Mesendoderm (in vitro differentiated cells): ENCODE results near the gene RASAL2.

Source experiments
- DNase-seq: peaks from one replicate; pipeline ENCODE4 v3.0.0; 2013
- H2AK5ac ChIP-seq: 2 replicates; pipeline ENCODE4 v1.6.1; 2013; ENCODE audit warnings: low read length, inconsistent platforms
- H2BK120ac ChIP-seq: 2 replicates; pipeline ENCODE4 v1.6.1; 2013; ENCODE audit warnings: low read depth, mild to moderate bottlenecking, low read length, moderate library complexity, mixed read lengths
- H2BK15ac ChIP-seq: replicated peaks from 2 replicates; pipeline ENCODE4 v1.6.1; 2013; ENCODE audit warnings: low read depth, mild to moderate bottlenecking, moderate library complexity
- H2BK5ac ChIP-seq: 2 replicates; pipeline ENCODE4 v1.6.1; 2013; ENCODE audit warnings: low read length, inconsistent platforms
- H3K18ac ChIP-seq: 2 replicates; pipeline ENCODE4 v1.6.1; 2013; ENCODE audit warnings: mild to moderate bottlenecking, low read length, mixed read lengths
- H3K23ac ChIP-seq: one replicate; pipeline ENCODE4 v1.6.1; 2013; ENCODE audit warnings: low read length
- H3K27ac ChIP-seq: 2 replicates; pipeline ENCODE4 v1.5.1; 2013; ENCODE audit warnings: low read depth, mild to moderate bottlenecking, inconsistent platforms, low read length, moderate library complexity
- H3K27me3 ChIP-seq: 2 replicates; pipeline ENCODE4 v1.6.1; 2013; ENCODE audit warnings: low read length, control low read depth, mild to moderate bottlenecking, inconsistent platforms; ENCODE audit not compliant: insufficient read depth, poor library complexity
- H3K36me3 ChIP-seq: 2 replicates; pipeline ENCODE4 v1.6.1; 2013; ENCODE audit warnings: low read length, inconsistent platforms; ENCODE audit not compliant: control insufficient read depth, insufficient read depth
- H3K4ac ChIP-seq: one replicate; pipeline ENCODE4 v1.6.1; 2013; ENCODE audit warnings: low read depth, mild to moderate bottlenecking, low read length, moderate library complexity
- H3K4me1 ChIP-seq: 2 replicates; pipeline ENCODE4 v1.6.1; 2013; ENCODE audit warnings: low read depth, low read length, inconsistent platforms; ENCODE audit not compliant: control insufficient read depth
- H3K4me2 ChIP-seq: 2 replicates; pipeline ENCODE4 v1.6.1; 2013; ENCODE audit warnings: low read length
- H3K4me3 ChIP-seq: 2 replicates; pipeline ENCODE4 v1.5.1; 2013; ENCODE audit warnings: mild to moderate bottlenecking, low read length
- H3K56ac ChIP-seq: one replicate; pipeline ENCODE4 v1.6.1; 2013; ENCODE audit warnings: low read length
- H3K79me1 ChIP-seq: 2 replicates; pipeline ENCODE4 v1.6.1; 2013; ENCODE audit warnings: low read length, inconsistent platforms
- H3K79me2 ChIP-seq: 2 replicates; pipeline ENCODE4 v1.6.1; 2013; ENCODE audit warnings: mild to moderate bottlenecking, low read length; ENCODE audit not compliant: control insufficient read depth, insufficient read depth
- H3K9ac ChIP-seq: 2 replicates; pipeline ENCODE4 v1.6.1; 2013; ENCODE audit warnings: low read length, inconsistent platforms
- H4K5ac ChIP-seq: one replicate; pipeline ENCODE4 v1.6.1; 2013; ENCODE audit warnings: low read length
- H4K8ac ChIP-seq: one replicate; pipeline ENCODE4 v1.6.1; 2013; ENCODE audit warnings: low read depth, mild to moderate bottlenecking, control low read depth, low read length, moderate library complexity
- WGBS: extraction: QIAGEN DNeasy Blood & Tissue Kit; methylation state at CpG from one replicate; pipeline ENCODE4 v1.1.7; 2013; ENCODE audit warnings: low lambda C conversion rate, missing lambda C conversion rate; ENCODE audit not compliant: insufficient coverage; ENCODE audit errors: extremely low coverage; 5-methylcytosine and 5-hydroxymethylcytosine counted together

RASAL2 gene

GRCh38 chr1:178489399-178489798 is 395.5 kb downstream of the RASAL2 start:
- no peaks in the 10 kb centered on the region for H3K27me3 ChIP-seq
- no peak overlapping the region for H3K23ac ChIP-seq
- no peak for DNase-seq
- no peak overlapping the region for H2BK120ac ChIP-seq
- H3K4me2 ChIP-seq: no peak overlapping the region
- no peaks in the 10 kb centered on the region for H3K79me2 ChIP-seq
- WGBS: no CpG with 5 or more reads among the region's 4 CpGs
- no peaks in the 10 kb centered on the region for H3K36me3 ChIP-seq
- no peak overlapping the region for H3K27ac ChIP-seq
- H3K4ac ChIP-seq: no peak overlapping the region
- no peak overlapping the region for H3K4me3 ChIP-seq
- H4K8ac ChIP-seq: no peak overlapping the region
- no peaks in the 10 kb centered on the region for H3K79me1 ChIP-seq
- no peak overlapping the region for H4K5ac ChIP-seq
- no peaks in the 10 kb centered on the region for H3K4me1 ChIP-seq
- H2AK5ac ChIP-seq: no peak overlapping the region
- H3K18ac ChIP-seq: no peak overlapping the region
- H2BK15ac ChIP-seq: no peak overlapping the region
- no peak overlapping the region for H3K56ac ChIP-seq
- no peak overlapping the region for H2BK5ac ChIP-seq
- H3K9ac ChIP-seq: no peak overlapping the region

GRCh38 chr1:178490136-178490535 is 396.2 kb downstream of the RASAL2 start:
- no peaks in the 10 kb centered on the region for H3K4me1 ChIP-seq
- no peaks in the 10 kb centered on the region for H3K79me1 ChIP-seq
- no CpG with 5 or more reads among the region's 8 CpGs for WGBS

DNA sequence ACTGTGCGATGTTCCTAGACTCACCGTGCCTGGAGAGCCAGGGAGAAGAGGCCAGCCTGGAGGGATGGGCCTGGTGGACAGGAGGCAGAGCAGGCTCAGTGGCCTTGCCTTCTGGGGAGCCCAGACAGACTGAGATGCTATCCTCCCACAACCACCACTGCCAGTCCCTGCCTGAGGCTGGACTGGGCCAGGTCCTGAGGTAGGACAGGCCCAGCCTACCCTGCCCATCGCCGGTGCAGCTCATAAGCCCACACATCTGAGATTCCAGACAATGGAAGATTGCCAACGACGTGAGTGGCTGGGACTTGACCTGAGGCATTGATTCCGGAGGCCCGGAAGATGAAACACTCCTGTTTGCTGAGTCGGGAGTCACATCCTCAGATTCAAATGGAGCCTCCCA is 397.1 kb downstream of the RASAL2 start:
- no peak overlapping the region for H4K8ac ChIP-seq
- no peaks in the 10 kb centered on the region for H3K79me2 ChIP-seq
- no peak overlapping the region for H4K5ac ChIP-seq
- H3K23ac ChIP-seq: no peak overlapping the region
- H3K56ac ChIP-seq: no peak overlapping the region
- H3K79me1 ChIP-seq: no peaks in the 10 kb centered on the region
- H3K18ac ChIP-seq: no peak overlapping the region
- no peak for DNase-seq
- H3K4me2 ChIP-seq: no peak overlapping the region
- no peaks in the 10 kb centered on the region for H3K27me3 ChIP-seq
- H3K4me1 ChIP-seq: no peaks in the 10 kb centered on the region
- no peak overlapping the region for H2BK120ac ChIP-seq
- no peak overlapping the region for H3K9ac ChIP-seq
- no peak overlapping the region for H3K4ac ChIP-seq
- H2BK15ac ChIP-seq: no peak overlapping the region
- H2BK5ac ChIP-seq: no peak overlapping the region
- WGBS: no CpG with 5 or more reads among the region's 9 CpGs
- H3K27ac ChIP-seq: no peak overlapping the region
- H2AK5ac ChIP-seq: no peak overlapping the region
- no peak overlapping the region for H3K4me3 ChIP-seq
- no peaks in the 10 kb centered on the region for H3K36me3 ChIP-seq

More at GRCh38 chr1:178490136-178490535, 396.2 kb downstream of the RASAL2 start:
- no peak overlapping the region for H4K8ac ChIP-seq
- no peaks in the 10 kb centered on the region for H3K79me2 ChIP-seq
- H3K23ac ChIP-seq: no peak overlapping the region
- no peaks in the 10 kb centered on the region for H3K36me3 ChIP-seq
- H3K4me3 ChIP-seq: no peak overlapping the region
- no peak overlapping the region for H3K27ac ChIP-seq
- H4K5ac ChIP-seq: no peak overlapping the region
- H3K27me3 ChIP-seq: no peaks in the 10 kb centered on the region
- no peak overlapping the region for H2BK120ac ChIP-seq
- H2BK5ac ChIP-seq: no peak overlapping the region
- no peak for DNase-seq
- no peak overlapping the region for H3K56ac ChIP-seq
- H3K9ac ChIP-seq: no peak overlapping the region
- no peak overlapping the region for H3K4me2 ChIP-seq
- H2AK5ac ChIP-seq: no peak overlapping the region
- H3K4ac ChIP-seq: no peak overlapping the region
- no peak overlapping the region for H2BK15ac ChIP-seq
- no peak overlapping the region for H3K18ac ChIP-seq

GRCh38 chr1:178491721-178492120 is 397.8 kb downstream of the RASAL2 start:
- Histone ChIP-seq H3K4me1 (no peaks in the 10 kb centered on the region), H4K5ac (no peak overlapping the region), H3K9ac (no peak overlapping the region), H2AK5ac (no peak overlapping the region), H3K4me3 (no peak overlapping the region), H3K27me3 (no peaks in the 10 kb centered on the region), H3K4me2 (no peak overlapping the region), H2BK5ac (no peak overlapping the region), H3K79me1 (no peaks in the 10 kb centered on the region), H2BK120ac (no peak overlapping the region), H4K8ac (no peak overlapping the region), H3K36me3 (no peaks in the 10 kb centered on the region), H3K4ac (no peak overlapping the region), H3K79me2 (no peaks in the 10 kb centered on the region), H3K23ac (no peak overlapping the region), H2BK15ac (no peak overlapping the region), H3K18ac (no peak overlapping the region), H3K56ac (no peak overlapping the region), H3K27ac (no peak overlapping the region)
- no peak for DNase-seq
- WGBS: no CpG with 5 or more reads among the region's 4 CpGs

DNA sequence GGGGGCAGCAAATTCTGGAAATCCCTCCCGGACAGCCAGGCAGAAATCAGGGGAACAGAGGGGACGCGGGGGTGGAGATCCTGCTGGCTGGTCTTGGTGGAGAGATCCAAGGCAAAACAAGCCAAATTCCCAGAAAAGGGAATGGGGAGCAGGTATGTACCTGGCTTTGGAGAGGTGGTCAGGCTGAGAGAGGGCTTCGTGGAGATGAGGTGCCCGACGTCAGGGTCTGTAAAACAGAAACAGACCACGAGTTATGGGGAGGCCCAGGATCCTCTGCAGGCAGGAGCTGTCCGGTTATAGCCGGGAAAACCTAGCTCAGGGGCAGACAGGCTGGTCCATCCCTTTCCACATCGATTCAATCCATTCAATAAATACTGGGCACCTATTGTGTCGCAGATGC is 398.4 kb downstream of the RASAL2 start:
- Histone ChIP-seq H3K27me3 (no peaks in the 10 kb centered on the region), H2BK15ac (no peak overlapping the region), H3K9ac (no peak overlapping the region), H3K4me3 (no peak overlapping the region), H2BK120ac (no peak overlapping the region), H3K79me1 (no peaks in the 10 kb centered on the region), H4K8ac (no peak overlapping the region), H3K27ac (no peak overlapping the region), H3K4me2 (no peak overlapping the region), H3K4ac (no peak overlapping the region), H2AK5ac (no peak overlapping the region), H3K79me2 (no peaks in the 10 kb centered on the region), H4K5ac (no peak overlapping the region), H3K56ac (no peak overlapping the region), H3K18ac (no peak overlapping the region), H2BK5ac (no peak overlapping the region), H3K36me3 (no peaks in the 10 kb centered on the region), H3K4me1 (no peaks in the 10 kb centered on the region), H3K23ac (no peak overlapping the region)
- no CpG with 5 or more reads among the region's 11 CpGs for WGBS
- no peak for DNase-seq

DNA sequence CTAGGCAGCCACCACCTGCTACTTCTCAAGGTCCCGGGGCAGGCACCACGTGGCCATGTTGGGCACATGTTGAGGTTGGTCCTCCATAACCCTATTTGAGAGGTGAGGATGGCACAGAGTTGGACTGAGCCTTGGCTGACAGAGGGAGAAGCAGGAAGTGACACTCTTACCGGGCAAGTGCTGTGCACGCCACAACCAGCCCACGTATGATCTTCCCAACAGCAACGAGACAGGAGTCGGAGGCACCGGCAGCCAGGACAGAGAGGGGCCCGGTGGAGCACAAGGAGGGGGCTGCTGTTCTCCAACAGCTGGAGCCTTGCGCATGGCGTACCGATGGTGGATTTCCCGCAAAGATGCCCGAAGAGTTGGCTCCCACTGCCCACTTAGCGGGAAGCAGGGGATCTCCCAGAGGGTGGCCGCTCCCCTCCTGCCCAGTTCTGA is 399.4 kb downstream of the RASAL2 start:
- Histone ChIP-seq H4K8ac (no peak overlapping the region), H3K4me3 (no peak overlapping the region), H3K18ac (no peak overlapping the region), H2BK120ac (no peak overlapping the region), H3K23ac (no peak overlapping the region), H3K9ac (no peak overlapping the region), H2BK15ac (no peak overlapping the region), H3K56ac (no peak overlapping the region), H3K79me2 (no peaks in the 10 kb centered on the region), H3K27ac (no peak overlapping the region), H2BK5ac (no peak overlapping the region), H2AK5ac (no peak overlapping the region), H3K4ac (no peak overlapping the region), H3K79me1 (no peaks in the 10 kb centered on the region), H3K4me2 (no peak overlapping the region), H3K27me3 (no peaks in the 10 kb centered on the region), H3K36me3 (no peaks in the 10 kb centered on the region), H3K4me1 (no peaks in the 10 kb centered on the region), H4K5ac (no peak overlapping the region)
- no peak for DNase-seq
- WGBS: no CpG with 5 or more reads among the region's 16 CpGs
